GM08714 (cell line): ENCODE data around the gene TRIM31.
A peak's percentile ranks its signal among the peaks of the same experiment; 100 is the strongest.

Source experiments
- H3K4me3 ChIP-seq: fragments of 200-500 bp; sonication (Bioruptor generic); 2 replicates; pipeline ENCODE4 v1.5.1; 2014; ENCODE audit warnings: mild to moderate bottlenecking, low read length, inconsistent platforms
- ZNF274 ChIP-seq: IDR thresholded peaks from 2 replicates; pipeline ENCODE4 v1.6.1; 2012; ENCODE audit warnings: mild to moderate bottlenecking, low read depth, low read length

TRIM31 gene

DNA sequence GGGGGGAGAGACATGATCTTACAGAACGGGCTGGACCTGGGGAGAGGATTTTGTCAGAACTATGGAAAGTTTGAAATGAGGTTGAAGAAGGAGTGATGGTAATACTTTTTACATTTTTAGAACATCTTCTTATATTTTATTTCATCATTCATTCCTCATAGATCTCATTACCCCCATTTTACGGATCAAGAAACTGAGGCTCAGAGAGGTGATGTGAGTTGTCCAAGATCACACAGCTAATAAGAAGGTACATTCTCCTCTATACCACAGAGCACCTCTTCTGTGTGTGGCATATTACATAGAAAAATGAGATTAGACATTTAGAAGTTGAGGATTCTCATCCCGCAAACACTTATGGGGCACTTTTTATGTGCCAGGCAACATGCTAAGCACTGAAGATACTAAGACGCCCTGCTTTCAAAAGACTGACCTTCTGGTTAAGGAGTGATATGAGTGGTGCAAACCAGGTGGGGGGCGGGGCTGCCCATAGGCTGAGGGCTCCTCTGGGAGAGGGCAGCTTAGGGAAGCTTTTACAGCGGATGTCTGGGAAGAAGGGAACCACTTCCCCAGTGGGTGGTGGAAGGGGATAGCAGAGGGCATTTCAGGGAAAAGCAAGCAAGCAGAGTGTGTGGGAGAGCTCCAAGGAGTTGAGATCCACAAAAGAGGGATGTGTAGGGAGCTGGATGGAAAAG lies 19.9 kb downstream of the TRIM31 start:
- TF ChIP-seq ZNF274, result no peak
- H3K4me3 ChIP-seq, result no peak overlapping the region

DNA sequence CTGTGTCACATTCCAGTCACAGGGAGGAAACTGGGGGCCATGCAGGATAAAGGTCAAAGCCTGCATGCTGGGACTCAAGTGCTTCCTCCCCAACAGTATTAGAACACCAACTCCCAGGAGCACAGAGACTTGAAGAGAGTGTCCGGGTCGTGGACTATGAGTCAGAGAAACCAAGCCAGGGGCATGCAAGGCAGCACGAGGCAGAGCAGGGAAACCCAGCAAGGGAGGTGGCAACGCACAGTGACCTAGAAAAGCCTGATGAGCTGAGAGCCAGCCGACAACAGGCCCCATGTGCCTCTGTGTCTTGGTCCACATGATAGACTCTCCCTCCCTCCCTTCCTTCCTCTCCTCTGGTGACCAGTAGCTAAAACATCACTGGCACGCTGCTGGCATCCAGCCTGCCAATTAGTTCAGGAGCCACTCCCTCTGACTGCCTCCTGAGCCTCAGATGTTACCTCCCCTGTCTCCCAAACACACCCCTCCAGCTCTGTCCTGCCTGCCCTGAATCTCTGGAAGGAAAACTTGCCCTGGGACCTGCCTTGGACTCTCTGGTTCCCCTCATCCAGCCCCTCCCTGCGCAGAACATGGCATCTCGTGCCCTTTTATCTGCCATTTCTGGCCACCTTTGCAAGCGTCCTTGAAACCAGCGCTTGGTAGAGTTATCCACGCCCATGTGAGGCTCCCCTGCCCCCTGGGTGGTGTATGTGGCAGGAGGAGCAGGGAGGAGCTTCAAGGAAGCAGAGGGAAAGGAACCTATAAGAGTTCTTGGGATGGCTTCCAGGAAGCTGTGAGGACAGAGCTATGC lies 21.1 kb downstream of the TRIM31 start:
- no peak overlapping the region for H3K4me3 ChIP-seq
- no peak for TF ChIP-seq ZNF274

DNA sequence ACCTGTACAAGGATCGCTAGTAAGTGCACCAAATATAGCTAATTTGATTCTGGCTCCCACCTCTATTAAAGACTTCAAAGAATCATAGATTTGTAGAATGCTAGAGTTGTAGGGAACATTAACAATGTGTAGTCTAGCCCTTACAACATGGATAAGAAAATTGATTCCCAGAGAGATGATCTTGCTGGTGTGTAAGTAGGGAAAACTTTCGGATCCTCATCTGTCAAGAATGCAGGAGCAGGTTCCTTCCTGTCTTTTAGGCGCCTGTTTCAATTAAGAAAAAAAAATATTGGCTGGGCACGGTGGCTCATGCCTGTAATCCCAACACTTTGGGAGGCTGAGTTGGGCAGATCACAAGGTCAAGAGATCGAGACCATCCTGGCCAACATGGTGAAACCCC lies 25.0 kb downstream of the TRIM31 start:
- no peak for TF ChIP-seq ZNF274
- no peak overlapping the region for H3K4me3 ChIP-seq

DNA sequence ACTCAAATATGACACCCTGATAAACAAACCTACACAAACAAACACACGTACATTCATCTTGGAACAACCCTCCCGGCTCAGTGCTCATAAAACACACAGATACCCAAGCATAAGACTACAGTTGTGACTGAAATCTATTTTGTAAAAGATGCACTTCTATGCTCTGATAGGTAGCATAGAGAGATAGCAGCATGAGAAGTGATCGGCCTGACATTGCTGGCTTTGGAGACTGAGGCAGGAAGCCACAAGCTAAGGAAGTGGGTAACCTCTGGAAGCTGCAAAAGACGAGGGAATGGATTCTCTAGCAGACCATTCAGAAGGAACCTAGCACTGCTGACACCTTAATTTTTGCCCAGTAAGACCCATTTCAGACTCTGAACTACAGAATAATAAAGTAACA lies 35.7 kb downstream of the TRIM31 start:
- no peak for TF ChIP-seq ZNF274
- no peak overlapping the region for H3K4me3 ChIP-seq

DNA sequence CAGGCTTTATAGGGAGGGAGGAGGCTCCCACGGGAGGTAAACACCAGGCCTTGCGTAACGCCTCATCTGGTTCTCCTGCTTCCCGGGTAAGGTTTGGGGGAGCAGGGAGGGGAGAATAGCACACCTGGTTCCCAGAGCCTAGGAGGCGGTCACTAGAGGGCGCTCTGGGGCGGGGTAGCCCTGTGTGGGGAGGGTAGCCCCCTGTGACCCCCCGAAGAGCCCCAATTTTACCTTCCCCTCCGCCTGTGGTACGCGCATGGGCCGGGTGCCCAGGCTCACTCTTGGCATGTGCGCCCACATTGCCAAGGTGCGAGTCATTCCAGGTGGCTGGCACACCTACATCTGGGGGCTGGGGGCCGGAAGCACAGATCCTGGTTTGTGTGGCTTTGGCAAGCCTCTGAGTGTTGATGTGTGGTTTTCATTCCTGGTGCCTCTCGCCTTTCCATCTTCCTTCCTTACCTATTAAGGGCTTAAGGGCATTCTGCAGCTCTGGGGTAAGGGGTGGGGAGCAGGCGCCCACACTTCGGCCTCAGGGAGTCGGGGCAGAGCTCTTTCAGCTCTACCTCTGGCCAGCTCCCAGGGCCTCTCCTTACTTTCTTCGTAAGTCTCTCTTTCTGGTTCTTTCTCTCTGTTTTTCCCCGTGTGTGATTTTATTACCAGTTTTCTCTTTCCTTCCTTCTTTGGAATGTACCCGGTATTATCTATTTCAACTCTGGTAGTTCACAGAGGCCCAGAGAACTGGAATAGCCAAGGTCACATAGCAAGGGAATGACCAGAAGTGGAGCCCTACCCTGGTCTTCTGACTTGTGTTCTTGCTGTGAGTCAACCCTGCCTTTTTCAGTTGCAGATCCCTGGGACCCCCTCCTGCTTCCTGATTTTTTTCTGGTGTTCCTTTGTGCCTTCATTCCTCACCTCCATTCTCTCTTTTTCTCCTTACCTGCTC lies 36.8 kb downstream of the TRIM31 start:
- no peak overlapping the region for H3K4me3 ChIP-seq
- TF ChIP-seq ZNF274, result no peak

DNA sequence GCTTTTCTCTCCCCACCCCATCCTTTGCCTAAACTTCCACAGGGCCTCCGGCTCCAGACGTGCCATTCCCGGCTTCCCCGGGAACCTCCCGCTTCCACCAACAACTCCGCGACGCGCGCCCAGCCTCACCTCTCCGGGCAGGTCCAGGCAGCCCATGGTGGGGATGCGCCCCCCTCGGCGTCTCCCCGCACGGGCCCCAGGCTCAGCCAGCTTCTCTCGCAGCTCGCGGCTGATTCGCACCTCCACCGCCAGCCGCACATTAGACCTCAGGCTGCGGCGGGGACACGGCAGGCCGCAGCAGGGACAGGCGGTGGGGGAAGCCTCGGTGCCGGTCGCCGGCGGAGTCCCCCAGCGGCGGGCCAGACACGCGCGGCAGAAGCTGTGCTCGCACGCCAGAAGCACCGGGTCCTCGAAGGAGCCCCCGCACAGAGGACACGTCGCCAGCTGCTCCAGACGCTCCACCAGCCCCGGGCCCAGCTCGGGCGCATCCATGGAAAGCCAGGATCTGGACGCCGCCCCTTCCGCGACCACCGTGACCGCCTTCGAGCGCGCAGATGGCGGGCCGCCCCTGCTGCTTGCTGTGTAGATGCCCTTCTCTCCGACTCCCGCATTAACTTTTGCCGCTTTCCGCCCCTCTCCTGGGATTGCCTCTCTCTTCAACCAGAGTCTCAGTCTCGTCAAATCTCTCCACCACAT lies 37.6 kb downstream of the TRIM31 start, which contains the start of gene RNF39:
Gene RNF39, minus strand, starts transcription at position 676 of the 696 bp plus-strand sequence. Its CDS starts 184 bp downstream, at position 492.
- H3K4me3 ChIP-seq, result no peak within 1 kb of the TSS
- no peak for TF ChIP-seq ZNF274

DNA sequence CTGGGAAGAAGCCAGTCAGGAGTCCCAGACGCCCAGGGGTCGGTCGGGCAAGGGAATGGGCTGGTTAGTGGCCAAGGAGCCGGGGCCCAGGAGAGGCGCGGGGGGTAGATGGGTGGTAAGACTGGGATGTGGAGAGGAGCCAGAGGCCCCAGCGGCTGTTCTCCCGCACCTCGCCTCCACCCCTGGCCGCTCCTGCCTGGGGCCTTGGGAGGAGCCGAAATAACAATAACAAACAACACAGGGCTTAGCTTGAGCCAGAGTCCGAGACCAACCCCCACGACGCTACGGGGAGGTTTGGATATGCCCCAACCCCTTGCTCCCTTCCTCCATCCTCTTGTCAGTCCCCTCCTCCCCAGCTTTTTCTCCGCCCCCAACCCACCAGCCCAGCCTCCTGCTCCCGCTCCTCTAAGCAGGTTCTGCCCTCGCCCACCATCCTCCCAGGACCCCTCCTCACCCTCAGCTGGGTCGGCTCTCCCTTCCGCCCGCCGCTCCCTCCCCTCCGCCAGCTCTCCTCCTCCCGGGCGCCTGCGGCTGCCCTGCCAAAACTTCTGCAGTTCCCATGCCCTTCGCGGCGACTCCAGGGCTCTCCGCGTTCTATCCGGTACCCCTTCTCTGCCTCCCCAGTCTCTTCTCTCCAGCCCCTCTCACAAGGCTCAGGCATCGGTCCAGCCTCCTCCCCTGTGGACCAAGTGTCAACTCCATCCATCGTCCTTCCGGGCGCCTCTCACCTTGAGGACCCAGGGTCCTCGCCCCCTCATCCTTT lies 38.4 kb downstream of the TRIM31 start:
- no peak for TF ChIP-seq ZNF274
- no peak overlapping the region for H3K4me3 ChIP-seq

DNA sequence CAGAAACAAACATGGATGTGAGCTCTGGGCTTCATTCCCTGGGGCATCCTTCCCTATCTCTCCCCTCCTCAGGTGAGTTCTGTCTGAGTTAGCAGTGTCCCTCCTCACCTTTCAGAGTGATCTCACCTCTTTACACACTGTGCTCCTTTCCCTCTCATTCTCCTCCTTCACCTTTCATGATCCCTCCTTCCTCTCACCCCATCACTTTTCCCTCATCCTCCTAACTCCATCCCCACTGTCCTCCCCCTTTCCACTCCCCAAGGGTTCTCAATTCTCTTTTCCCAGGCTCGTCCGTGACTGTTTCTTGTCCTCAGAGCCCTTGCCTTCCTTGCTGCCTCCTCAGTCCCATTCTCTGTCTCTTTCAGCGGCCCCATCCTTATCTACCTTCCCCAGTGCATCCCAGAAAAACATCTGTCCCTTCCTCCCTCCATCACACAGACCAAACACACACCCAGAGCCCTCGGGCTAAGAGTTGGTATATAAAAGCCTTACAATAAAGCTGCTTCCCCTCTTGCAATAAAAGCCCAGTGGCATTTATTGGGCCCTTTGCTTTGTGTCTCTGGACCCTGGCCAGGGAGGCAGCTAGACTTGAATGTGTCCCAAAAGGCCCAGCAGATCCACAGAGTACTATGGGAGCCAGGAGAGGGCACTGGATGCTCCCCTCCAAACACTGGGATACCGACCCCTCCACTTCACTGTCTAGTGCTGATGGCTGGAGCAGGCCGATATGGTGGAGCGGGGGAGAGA lies 39.2 kb downstream of the TRIM31 start:
- TF ChIP-seq ZNF274, result no peak
- no peak overlapping the region for H3K4me3 ChIP-seq

DNA sequence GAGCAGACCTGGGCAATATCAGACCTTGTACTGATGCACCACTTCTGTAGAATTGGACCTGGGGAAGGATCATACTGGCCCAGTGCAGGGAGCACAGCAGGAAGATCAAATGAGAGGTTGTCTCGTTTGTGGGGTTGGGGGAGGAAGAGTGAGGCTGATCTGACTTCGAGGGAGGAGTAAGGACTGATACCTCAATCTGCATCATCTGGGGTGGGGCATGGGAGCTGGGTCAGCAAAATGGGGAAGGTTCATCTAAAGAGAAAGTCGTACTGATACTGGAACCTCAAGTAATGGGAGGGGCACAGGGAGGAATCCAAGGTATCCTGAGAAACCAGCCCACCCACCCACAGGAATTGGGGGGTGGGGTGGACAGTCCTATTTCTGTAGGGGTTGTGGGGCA lies 41.0 kb downstream of the TRIM31 start:
- H3K4me3 ChIP-seq, result no peak overlapping the region
- no peak for TF ChIP-seq ZNF274

DNA sequence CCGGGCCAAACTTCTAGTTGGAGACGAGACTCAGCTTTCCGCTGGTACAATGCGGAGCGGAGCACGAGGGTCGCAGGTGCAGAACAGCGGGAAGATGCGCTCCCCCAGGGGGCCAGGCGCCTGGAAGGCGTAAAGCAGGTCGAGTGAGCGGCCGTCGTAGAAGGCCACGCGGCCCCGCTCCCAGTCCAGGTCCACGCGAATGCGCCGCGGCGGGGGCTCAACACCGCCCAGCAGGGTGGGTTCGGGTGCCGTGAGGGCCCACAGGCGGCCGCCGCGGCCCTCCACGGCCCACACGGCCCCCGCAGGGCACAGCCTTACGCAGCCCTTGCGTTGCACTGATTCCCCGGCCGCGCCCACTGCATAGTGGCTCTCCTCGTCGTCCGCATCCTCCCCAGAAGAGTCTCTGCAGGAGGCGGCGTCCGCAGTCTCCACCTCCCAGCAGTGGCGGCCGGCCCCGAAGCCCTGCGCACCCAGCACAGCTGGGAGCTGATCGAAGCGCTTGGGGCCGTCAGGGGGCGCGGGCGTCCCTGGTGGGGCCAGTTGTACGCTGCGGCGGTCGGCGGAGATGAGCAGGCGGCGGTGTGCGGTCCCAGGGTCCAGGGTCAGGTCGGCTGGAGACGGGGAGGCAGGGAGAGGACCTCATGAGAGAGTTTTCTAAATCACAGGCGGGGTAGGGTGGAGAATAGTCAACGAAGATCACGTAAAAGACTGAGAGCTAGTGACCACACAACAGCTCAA lies 41.6 kb downstream of the TRIM31 start:
- no peak overlapping the region for H3K4me3 ChIP-seq
- TF ChIP-seq ZNF274, result no peak

DNA sequence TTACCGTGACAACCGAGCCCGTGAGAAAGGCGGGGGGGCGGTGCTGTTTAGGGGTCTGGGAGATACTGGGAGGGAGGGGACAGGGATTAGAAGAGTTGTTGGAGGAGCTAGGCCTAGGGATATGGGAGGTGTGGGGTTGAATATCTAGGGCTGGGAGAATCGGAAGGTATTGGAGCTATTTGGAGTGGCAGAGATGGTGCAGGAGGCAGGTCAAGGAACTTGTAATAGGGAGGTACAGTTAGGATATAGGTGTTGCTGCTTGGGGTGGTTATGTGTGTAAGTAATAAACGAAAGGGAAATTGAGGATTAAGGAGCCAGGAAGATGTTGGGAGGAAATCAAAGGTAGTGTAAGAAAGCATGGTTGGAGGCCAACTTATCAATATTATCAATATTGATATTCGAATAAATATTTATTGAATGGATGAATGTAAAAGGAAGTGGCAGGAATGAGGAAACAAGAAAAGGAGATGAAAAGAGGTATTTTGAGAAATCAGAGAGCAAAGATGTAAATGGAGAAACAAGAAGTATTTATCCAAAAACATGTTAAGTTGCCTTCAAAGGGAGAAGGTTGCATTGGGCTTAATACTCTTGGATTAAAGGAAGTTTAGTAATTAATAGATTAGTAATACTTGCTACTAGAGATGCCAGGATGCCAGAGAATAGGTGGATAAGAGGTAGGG lies 45.3 kb downstream of the TRIM31 start:
- no peak for TF ChIP-seq ZNF274
- peak overlapping the region; percentile 92 for H3K4me3 ChIP-seq
